ENCODE measurements around the gene AARS2. TPM values are rescaled to one million over a fixed set of nuclear protein-coding genes. Genes with fewer than 3 reads are reported as not detected.

Gene AARS2
- total RNA-seq, 1 experiment from 2014 or later: 21.7 TPM

GRCh38 chr6:44267252-44267651 is 45.9 kb downstream of the AARS2 start:
- no peak for TF ChIP-seq CTCF (conservative IDR thresholded peaks at IDR 0.05)
- Histone ChIP-seq H3K23ac (ENCODE audit: insufficient read length, low read depth, low read length) (no peak overlapping the region), H3K9me3 (ENCODE audit: control insufficient read depth, low read depth, low read length) (no peaks in the 10 kb centered on the region), H3K4me1 (ENCODE audit: insufficient read depth, low read length) (peaks cover 12% of the 10 kb centered on the region; the same call in 1 of the 2 replicates), H2BK120ac (ENCODE audit: low read depth, low read length, poor library complexity, severe bottlenecking) (no peak overlapping the region), H2BK15ac (ENCODE audit: low read depth, low read length) (no peak overlapping the region), H2BK20ac (ENCODE audit: low read depth, low read length, poor library complexity, severe bottlenecking) (no peak overlapping the region), H3K4ac (ENCODE audit: low read depth, low read length) (no peak overlapping the region), H3T11ph (ENCODE audit: low read length) (no peak overlapping the region), H2AK5ac (ENCODE audit: insufficient read length, low read length) (no peak overlapping the region), H3K79me1 (ENCODE audit: insufficient read depth, low read depth, low read length, poor library complexity, severe bottlenecking) (no peaks in the 10 kb centered on the region), H3K27me3 (ENCODE audit: insufficient read depth, low read length) (peaks cover 7% of the 10 kb centered on the region; the same call in 1 of the 2 replicates), H3K4me2 (ENCODE audit: insufficient read depth, insufficient read length, low read length) (no peak overlapping the region), H2BK5ac (ENCODE audit: insufficient read length, low read length) (no peak overlapping the region), H4K8ac (replicated peaks; ENCODE audit: insufficient read length, low read depth, low read length) (no peak overlapping the region), H3K23me2 (ENCODE audit: insufficient read length, low read depth, low read length, poor library complexity, severe bottlenecking) (peaks cover 20% of the 10 kb centered on the region), H2BK12ac (ENCODE audit: insufficient read length, low read depth, low read length) (no peak overlapping the region), H4K91ac (ENCODE audit: insufficient read length, low read depth, low read length) (no peak overlapping the region), H4K20me1 (ENCODE audit: control insufficient read depth, insufficient read depth, insufficient read length) (no peaks in the 10 kb centered on the region), H3K79me2 (ENCODE audit: insufficient read depth, low read length) (no peaks in the 10 kb centered on the region), H3K14ac (ENCODE audit: insufficient read depth, low read length) (no peak overlapping the region), H3K18ac (ENCODE audit: insufficient read length, low read depth, low read length) (no peak overlapping the region), H3K27ac (ENCODE audit: insufficient read length, low read depth, low read length) (no peak overlapping the region), H3K56ac (ENCODE audit: insufficient read length, low read depth, low read length) (no peak overlapping the region), H4K5ac (ENCODE audit: insufficient read length, low read depth, low read length) (no peak overlapping the region), H2AFZ (ENCODE audit: low read length) (no peak overlapping the region), H3K9ac (ENCODE audit: extremely low read depth, insufficient read length, low read length) (no peak overlapping the region)
- DNase-seq: no peak
- Mint-ChIP-seq H3K4me3 (no peak overlapping the region), H3K27ac (no peak overlapping the region; a peak in 1 of 7 replicates), H3K36me3 (ENCODE audit: insufficient read depth in 1 of 3, low read depth in 3 of 3) (no peaks in the 10 kb centered on the region), H3K4me1 (peaks cover 47 to 62% of the 10 kb centered on the region in 2 experiments), H3K9me3 (no peaks in the 10 kb centered on the region; a peak in 1 of 5 replicates), H3K27me3 (ENCODE audit: low read depth) (peaks cover 24% of the 10 kb centered on the region)
- no CpG with 5 or more reads among the region's 10 CpGs for WGBS (ENCODE audit: extremely low coverage, insufficient read length, low lambda C conversion rate)

All from H9 (cell line).